HCT116 (cell line): Measurements from ENCODE around the gene GPR26. TPM values are rescaled to one million over a fixed set of nuclear protein-coding genes. Genes with fewer than 3 reads are reported as not detected.

Source experiments
- ATAC-seq: fragments of 200-7000 bp; cut with Tn5 transposase; 2 replicates; pipeline ENCODE4 v1.9.1; 2020; ENCODE audit warnings: mild to moderate bottlenecking, moderate library complexity
- BruUV-seq: library from RNA; stranded (reverse); fragments of 400-500 nt; replicated peaks from 2 replicates; lab custom pipeline; 2021; lab: Mats Ljungman, UMichigan
- CTCF ChIA-PET: fragments of 300-600 bp; sonication (Branson Sonifier 250); formaldehyde crosslinking; loops from one replicate; lab custom pipeline; 2021; ENCODE audit warnings: antibody characterized with exemption; lab: Charles Lee
- POLR2A ChIA-PET: fragments of 300-600, 350-600 bp; sonication (Branson Sonifier 250); formaldehyde crosslinking; loops from one replicate; lab custom pipeline; 2021; ENCODE audit warnings: antibody characterized with exemption; lab: Charles Lee
- RAD21 ChIA-PET, 2 experiments: fragments of 300-600 bp; sonication (Branson Sonifier 250); formaldehyde crosslinking; loops; one replicate each; lab custom pipeline; 2023; ENCODE audit warnings: low total read pairs in 2 of 2; ENCODE audit not compliant: uncharacterized antibody in 2 of 2, unreplicated experiment in 2 of 2, low non-redundant PET in 1 of 2; lab: Charles Lee
- DNase-seq: peaks from one replicate; pipeline ENCODE4 v3.0.0-alpha.2; 2010; ENCODE audit warnings: low read depth, low spot score
- H2AFZ ChIP-seq: fragments of 200-600 bp; shearing (Covaris generic), sonication (generic); 2 replicates; pipeline ENCODE4 v1.6.1; 2017; ENCODE audit warnings: low read depth, mixed run types, mixed read lengths, antibody characterized with exemption, low read length; ENCODE audit not compliant: poor library complexity, severe bottlenecking
- H3K27ac ChIP-seq: 2 replicates; pipeline ENCODE4 v1.5.1; 2012; ENCODE audit warnings: low read depth, low read length
- H3K27me3 ChIP-seq: fragments of 200-600 bp; sonication (generic); 2 replicates; pipeline ENCODE4 v1.6.1; 2016; ENCODE audit warnings: mixed run types, low read length, mixed read lengths; ENCODE audit not compliant: insufficient read depth
- H3K36me3 ChIP-seq, 2 experiments: fragments of 200-500 bp in 1 of 2; fragments of 200-600 bp in 1 of 2; sonication (Bioruptor generic) in 1 of 2; sonication (generic) in 1 of 2; 2 replicates each; pipeline versions ENCODE4 v1.5.1 to v1.6.1; 2014 to 2016; ENCODE audit warnings: low read length in 2 of 2, inconsistent platforms in 1 of 2, mixed read lengths in 1 of 2, mixed run types in 1 of 2; ENCODE audit not compliant: insufficient read depth in 2 of 2, control insufficient read depth in 1 of 2
- H3K4me1 ChIP-seq, 2 experiments: fragments of 200-600 bp in 1 of 2; sonication (generic) in 1 of 2; 2 replicates each; pipeline versions ENCODE4 v1.5.1 to v1.6.1; 2012 to 2017; ENCODE audit warnings: low read length in 2 of 2, inconsistent platforms in 1 of 2, mild to moderate bottlenecking in 1 of 2, mixed read lengths in 1 of 2, mixed run types in 1 of 2, moderate library complexity in 1 of 2; ENCODE audit not compliant: insufficient read depth in 2 of 2, control insufficient read depth in 1 of 2
- H3K4me2 ChIP-seq: fragments of 200-600 bp; sonication (generic); 2 replicates; pipeline ENCODE4 v1.6.1; 2017; ENCODE audit warnings: mixed run types, low read length, mixed read lengths
- H3K4me3 ChIP-seq, 2 experiments: fragments of 200-600 bp in 1 of 2; sonication (generic) in 1 of 2; replicated peaks in 1 of 2; 2 replicates each; pipeline ENCODE4 v1.5.1; 2011 to 2016; ENCODE audit warnings: low read length in 2 of 2, control low read depth in 1 of 2, low read depth in 1 of 2, mild to moderate bottlenecking in 1 of 2, mixed read lengths in 1 of 2, mixed run types in 1 of 2
- H3K79me2 ChIP-seq: fragments of 200-600 bp; sonication (generic); 2 replicates; pipeline ENCODE4 v1.6.1; 2017; ENCODE audit warnings: mild to moderate bottlenecking, mixed run types, low read length, moderate library complexity, mixed read lengths; ENCODE audit not compliant: insufficient read depth
- H3K9ac ChIP-seq: fragments of 200-600 bp; sonication (generic); 2 replicates; pipeline ENCODE4 v1.6.1; 2016; ENCODE audit warnings: low read length, mixed read lengths
- H3K9me2 ChIP-seq: fragments of 200-600 bp; sonication (generic), shearing (Covaris generic); 2 replicates; pipeline ENCODE4 v1.6.1; 2017; ENCODE audit warnings: mixed run types, mild to moderate bottlenecking, moderate library complexity; ENCODE audit not compliant: insufficient read depth
- H3K9me3 ChIP-seq, 2 experiments: fragments of 200-500 bp in 1 of 2; fragments of 200-600 bp in 1 of 2; sonication (Bioruptor generic) in 1 of 2; sonication (generic) in 1 of 2; 2 replicates each; pipeline ENCODE4 v1.6.1; 2014 to 2017; ENCODE audit warnings: low read length in 2 of 2, mixed read lengths in 2 of 2, inconsistent platforms in 1 of 2, low read depth in 1 of 2, mild to moderate bottlenecking in 1 of 2, mixed run types in 1 of 2, moderate library complexity in 1 of 2; ENCODE audit not compliant: control insufficient read depth in 1 of 2, insufficient read depth in 1 of 2
- H4K20me1 ChIP-seq: fragments of 200-600 bp; sonication (generic), shearing (Covaris generic); 2 replicates; pipeline ENCODE4 v1.6.1; 2017; ENCODE audit warnings: mixed run types, mild to moderate bottlenecking, moderate library complexity; ENCODE audit not compliant: insufficient read depth
- ATF3 ChIP-seq: IDR thresholded peaks from 2 replicates; pipeline ENCODE4 v1.6.1; 2012
- CBX3 ChIP-seq: IDR thresholded peaks from 2 replicates; pipeline ENCODE4 v1.6.1; 2012; ENCODE audit warnings: low read depth
- CEBPB ChIP-seq: IDR thresholded peaks from 2 replicates; pipeline ENCODE4 v1.6.1; 2012; ENCODE audit warnings: low read depth
- CTCF ChIP-seq, 3 experiments: fragments of 200-600 bp in 1 of 3; sonication (generic) in 1 of 3; IDR thresholded peaks in 2 of 3; conservative IDR thresholded peaks in 1 of 3; 2 replicates each; pipeline ENCODE4 v1.5.1; 2012 to 2017; ENCODE audit warnings: low read depth in 2 of 3, low read length in 2 of 3, antibody characterized with exemption in 1 of 3, borderline replicate concordance in 1 of 3, control low read depth in 1 of 3, mild to moderate bottlenecking in 1 of 3, mixed read lengths in 1 of 3, mixed run types in 1 of 3, moderate library complexity in 1 of 3; ENCODE audit not compliant: insufficient read depth in 1 of 3
- EGR1 ChIP-seq: IDR thresholded peaks from 2 replicates; pipeline ENCODE4 v1.6.1; 2012; ENCODE audit warnings: low read depth
- ELF1 ChIP-seq: IDR thresholded peaks from 2 replicates; pipeline ENCODE4 v1.6.1; 2012; ENCODE audit warnings: low read depth, borderline replicate concordance
- EZH2 ChIP-seq: fragments of 200-600 bp; sonication (generic); IDR thresholded peaks from 2 replicates; pipeline ENCODE4 v1.6.1; 2017; ENCODE audit warnings: antibody characterized with exemption, mixed run types
- MAX ChIP-seq: IDR thresholded peaks from 2 replicates; pipeline ENCODE4 v1.6.1; 2012
- POLR2A ChIP-seq: IDR thresholded peaks from 2 replicates; pipeline ENCODE4 v1.7.0; 2011; ENCODE audit warnings: borderline replicate concordance; ENCODE audit not compliant: insufficient read depth, insufficient read length; ENCODE audit errors: extremely low read depth
- POLR2AphosphoS5 ChIP-seq: IDR thresholded peaks from 2 replicates; pipeline ENCODE4 v1.6.1; 2011; ENCODE audit warnings: mild to moderate bottlenecking, low read depth, low read length, moderate library complexity
- RAD21 ChIP-seq: IDR thresholded peaks from 2 replicates; pipeline ENCODE4 v1.6.1; 2012; ENCODE audit warnings: low read depth, mild to moderate bottlenecking
- REST ChIP-seq: IDR thresholded peaks from 2 replicates; pipeline ENCODE4 v1.6.1; 2012; ENCODE audit warnings: low read depth
- SP1 ChIP-seq: IDR thresholded peaks from 2 replicates; pipeline ENCODE4 v1.6.1; 2012; ENCODE audit warnings: low read depth
- SRF ChIP-seq: IDR thresholded peaks from 2 replicates; pipeline ENCODE4 v1.6.1; 2012; ENCODE audit warnings: low read depth
- TCF7L2 ChIP-seq: IDR thresholded peaks from 2 replicates; pipeline ENCODE4 v1.7.0; 2011; ENCODE audit warnings: borderline replicate concordance, inconsistent platforms; ENCODE audit not compliant: insufficient read depth, insufficient read length; ENCODE audit errors: extremely low read depth
- ZBTB33 ChIP-seq: IDR thresholded peaks from 2 replicates; pipeline ENCODE4 v1.6.1; 2011; ENCODE audit warnings: mild to moderate bottlenecking, low read length, moderate library complexity; ENCODE audit not compliant: insufficient replicate concordance; ENCODE audit errors: extremely low read depth
- ZNF274 ChIP-seq: fragments of 200-500 bp; sonication (Bioruptor generic); IDR thresholded peaks from 2 replicates; pipeline ENCODE4 v1.6.1; 2014; ENCODE audit warnings: mild to moderate bottlenecking, low read depth, low read length, inconsistent platforms
- intact Hi-C: fragments of 100-400 bp; cut with micrococcal nuclease; formaldehyde crosslinking; loops from 2 replicates; pipeline ENCODE4 v1.10.0; 2022
- total RNA-seq: library from RNA; stranded (reverse); gene quantifications from one replicate; pipeline ENCODE4 v1.2.1, GENCODE V29; 2021; ENCODE audit not compliant: unreplicated experiment

GPR26 gene
- total RNA-seq, 1 experiment from 2014 or later: not detected

- ChIA-PET POLR2A (no interaction called here), CTCF (no interaction called here), RAD21 (no interaction called here)
- no peaks in the 10 kb centered on the region for H3K9me2 ChIP-seq
- H4K20me1 ChIP-seq: no peaks in the 10 kb centered on the region
- TF ChIP-seq RAD21 (no peak), POLR2AphosphoS5 (no peak), REST (no peak), CTCF (IDR thresholded peaks at IDR 0.05 in 2 of 3, conservative IDR thresholded peaks at IDR 0.05 in 1 of 3; ENCODE audit: borderline replicate concordance in 1 of 3, insufficient read depth in 1 of 3, low read depth in 2 of 3, low read length in 2 of 3) (no peak), POLR2A (no peak), MAX (no peak), ZBTB33 (no peak), EGR1 (no peak), SP1 (no peak), ELF1 (no peak), EZH2 (no peak), SRF (no peak), CEBPB (no peak), ATF3 (no peak), CBX3 (no peak), ZNF274 (no peak), TCF7L2 (no peak)
- no peak overlapping the region for H3K4me2 ChIP-seq
- H3K9ac ChIP-seq: no peak overlapping the region
- H2AFZ ChIP-seq: no peak overlapping the region
- no peaks in the 10 kb centered on the region for H3K36me3 ChIP-seq
- DNase-seq (no peak), ATAC-seq (no peak; the same call in 1 of the 2 replicates)
- no TSS peak for BruUV-seq
- peaks cover 29% of the 10 kb centered on the region for H3K27me3 ChIP-seq
- no peaks in the 10 kb centered on the region for H3K79me2 ChIP-seq
- no peaks in the 10 kb centered on the region for H3K9me3 ChIP-seq
- intact Hi-C loops: loop anchor here (5.0 to 10.0 kb wide), 2 partner anchors 60 to 323 kb away; no protein-coding TSS in a partner anchor
- H3K4me1 ChIP-seq: peaks cover under 1 to 14% of the 10 kb centered on the region in 2 experiments; a peak in 3 of 4 replicates
- no peak overlapping the region for H3K27ac ChIP-seq
- no peak overlapping the region for H3K4me3 ChIP-seq
Measured at GRCh38 chr10:123642293-123642692, 23.9 kb upstream of the GPR26 start.
